CD4-positive, alpha-beta T cell treated with Interleukin-21 for 1 hour (primary cell): ENCODE data around the gene AK8.

Experiments used
- DNase-seq: peaks from one replicate; pipeline ENCODE4 v3.0.0-alpha.2; 2020

AK8 gene

DNA sequence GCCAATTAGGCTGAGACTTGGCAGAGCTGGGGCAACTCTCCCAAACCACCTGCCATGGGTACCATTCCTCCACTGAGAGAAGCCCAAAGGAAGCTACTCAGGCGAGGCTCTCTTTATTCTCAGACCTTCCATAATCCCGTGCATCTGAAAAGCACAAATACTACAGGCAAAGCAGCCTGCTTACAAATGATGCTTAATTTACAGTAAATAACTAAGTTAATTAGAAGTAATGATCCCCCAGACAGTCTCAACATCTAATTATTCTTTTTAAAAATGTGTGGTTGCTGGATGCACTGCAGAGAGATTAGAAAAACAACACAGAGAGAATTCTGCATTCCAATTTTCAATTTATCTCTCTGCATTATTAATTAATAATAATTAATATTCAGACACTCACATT is 53.1 kb downstream of the AK8 start:
- no peak for DNase-seq

DNA sequence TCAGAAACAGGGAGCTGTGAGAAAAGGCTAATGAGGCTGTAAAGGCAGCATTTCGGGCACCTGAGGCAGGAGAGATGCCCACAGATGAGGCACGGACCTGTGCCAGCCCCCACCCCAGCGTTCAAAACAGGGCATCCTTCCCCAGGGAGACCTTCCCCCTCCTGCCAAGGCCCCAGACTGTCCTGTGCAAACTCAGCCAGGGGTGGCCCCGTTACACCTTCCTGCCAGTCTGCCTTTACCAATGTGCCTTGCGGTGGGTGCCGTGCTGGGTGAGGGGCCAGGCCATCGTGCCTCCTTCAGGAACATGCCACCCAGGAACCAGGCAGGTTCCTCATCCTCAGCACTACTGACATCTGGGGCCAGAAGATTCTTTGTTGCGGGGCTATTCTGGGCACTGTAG is 53.9 kb downstream of the AK8 start:
- no peak for DNase-seq

DNA sequence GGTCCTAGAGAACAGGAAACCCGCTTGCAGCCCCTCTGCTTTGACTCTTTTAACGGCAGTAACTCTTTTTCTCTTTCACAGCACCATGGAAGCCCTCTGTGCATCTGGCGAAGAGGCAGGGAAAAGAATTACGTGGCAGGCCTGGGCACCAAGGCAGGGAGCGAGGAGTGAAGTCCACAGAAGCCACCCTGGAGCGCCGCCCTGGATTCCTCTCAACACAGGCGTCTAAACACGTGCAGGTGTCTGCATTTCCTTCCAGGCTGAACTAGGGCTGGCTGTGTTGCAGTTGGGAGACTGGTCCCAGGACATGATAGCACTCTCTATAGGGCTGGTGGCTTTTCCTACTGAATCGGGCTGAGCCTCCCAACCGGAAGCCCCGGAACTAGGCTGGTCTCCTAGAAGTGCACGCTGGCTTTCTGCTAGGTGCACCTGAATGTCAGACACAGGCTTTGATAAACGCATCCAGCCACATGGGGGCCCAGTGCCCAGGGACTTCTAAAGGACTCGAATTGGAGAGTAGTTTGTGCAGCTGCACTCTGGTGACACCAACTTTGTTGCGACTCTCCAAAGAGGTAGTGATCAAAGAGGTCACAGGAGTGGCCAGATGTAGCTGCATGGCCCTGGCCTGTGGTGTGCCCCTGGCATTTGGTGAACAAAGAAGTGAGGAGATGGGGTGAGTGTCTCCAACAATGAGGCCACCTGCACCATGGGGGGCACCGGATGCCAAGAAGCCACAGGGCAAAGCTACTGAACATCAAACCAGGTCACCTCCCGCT is 54.5 kb downstream of the AK8 start:
- DNase-seq: no peak

DNA sequence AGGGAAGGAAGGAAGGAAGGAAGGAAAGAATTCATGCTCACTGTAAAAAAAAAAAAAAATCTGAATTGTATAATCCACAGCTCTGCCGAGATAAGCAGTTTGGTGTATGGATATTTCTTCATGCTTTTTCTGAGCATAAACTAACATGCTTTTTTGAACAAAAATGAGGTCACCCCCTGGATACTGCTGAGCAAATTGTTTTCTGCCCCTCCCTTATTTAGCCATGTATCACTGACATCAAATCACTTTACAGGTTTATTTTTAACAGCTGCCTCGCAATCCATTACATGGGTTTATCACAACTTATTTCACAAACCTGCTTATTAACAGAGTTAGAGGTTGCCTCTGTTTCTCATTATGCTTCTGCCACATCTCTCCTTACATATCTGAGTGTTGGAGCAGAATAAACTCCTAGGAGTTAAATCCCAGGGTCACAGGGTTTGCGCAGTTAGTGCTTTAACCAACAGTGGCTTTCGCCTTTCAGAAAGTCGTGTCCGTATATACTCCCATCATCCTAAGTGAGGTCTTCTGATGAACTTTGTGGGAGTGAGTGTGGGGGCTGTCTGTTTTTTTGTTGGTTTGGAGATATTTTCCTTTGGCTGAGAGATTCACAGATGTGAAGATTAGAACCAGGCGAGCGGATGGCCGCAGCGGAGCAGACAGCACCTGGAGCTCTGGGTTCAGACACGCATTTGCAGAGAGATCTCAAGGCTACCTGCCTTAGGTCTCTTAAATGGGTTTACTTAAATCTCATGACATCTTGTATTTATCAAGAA is 57.7 kb downstream of the AK8 start:
- DNase-seq: no peak

DNA sequence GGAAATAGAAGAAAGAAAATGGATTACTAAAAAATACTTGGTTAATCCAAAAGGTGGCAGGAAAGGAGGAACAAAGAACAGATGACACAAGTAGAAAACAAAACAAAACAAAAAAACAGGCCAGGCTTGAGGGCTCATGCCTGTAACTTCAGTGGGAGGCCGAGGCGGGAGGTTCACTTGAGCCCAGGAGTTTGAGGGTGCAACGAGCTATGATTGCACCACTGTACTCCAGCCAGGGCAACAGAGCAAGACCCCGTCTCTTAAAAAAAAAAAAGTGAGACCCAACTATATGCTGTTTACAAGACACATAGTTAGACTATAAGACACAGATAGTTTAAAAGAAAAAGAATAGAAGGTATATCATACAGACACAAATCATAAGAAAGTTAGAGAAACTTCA is 59.5 kb downstream of the AK8 start:
- DNase-seq: no peak

DNA sequence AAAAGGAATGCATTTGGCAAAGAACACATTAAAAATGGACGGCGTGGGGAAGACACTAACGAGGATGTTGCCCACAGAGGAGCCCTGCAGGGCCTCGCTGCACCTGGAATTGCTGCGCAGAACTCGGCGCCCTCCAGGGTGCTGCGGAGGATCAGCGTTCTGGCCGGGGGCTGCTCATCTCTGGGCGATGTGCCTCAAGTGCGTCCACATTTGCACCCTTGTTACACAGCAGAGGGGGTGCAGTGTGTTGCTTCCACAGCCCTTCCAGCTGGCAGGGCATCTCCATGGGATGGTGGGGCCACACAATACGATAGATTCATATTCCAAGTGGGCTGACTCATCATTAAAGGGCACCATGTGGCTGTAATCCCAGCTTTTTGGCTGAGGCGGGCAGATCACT is 63.1 kb downstream of the AK8 start:
- DNase-seq: no peak

DNA sequence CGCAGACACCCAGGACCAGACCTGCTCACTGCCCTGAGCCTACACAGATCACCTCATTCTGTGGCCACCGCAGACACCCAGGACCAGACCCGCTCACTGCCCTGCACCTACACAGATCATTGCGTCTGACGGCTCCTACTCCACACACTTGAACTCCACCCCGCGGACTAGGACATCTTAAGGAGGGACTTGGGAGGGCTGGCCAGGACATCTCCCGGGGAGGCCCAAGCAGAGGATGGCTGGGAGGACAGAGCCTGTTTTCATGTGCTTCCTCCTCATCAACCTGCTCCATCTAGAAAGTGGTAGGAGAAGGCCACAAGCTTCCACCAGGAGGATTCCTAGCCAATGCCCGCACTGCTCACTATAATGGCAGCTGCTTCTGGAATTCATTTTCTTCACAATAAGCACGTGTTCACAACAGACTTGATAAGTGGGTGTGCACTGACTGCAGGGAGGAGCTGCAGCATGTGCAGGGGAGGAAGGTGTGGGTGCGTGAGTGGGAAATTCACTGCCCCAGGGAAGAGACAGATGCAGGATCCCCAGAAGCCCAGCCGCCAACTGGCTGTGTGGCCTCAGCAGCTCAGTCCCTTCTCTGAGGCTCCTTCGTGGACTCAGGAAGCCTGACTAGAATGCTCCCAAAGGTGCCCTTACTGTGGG is 64.8 kb downstream of the AK8 start:
- DNase-seq: no peak

DNA sequence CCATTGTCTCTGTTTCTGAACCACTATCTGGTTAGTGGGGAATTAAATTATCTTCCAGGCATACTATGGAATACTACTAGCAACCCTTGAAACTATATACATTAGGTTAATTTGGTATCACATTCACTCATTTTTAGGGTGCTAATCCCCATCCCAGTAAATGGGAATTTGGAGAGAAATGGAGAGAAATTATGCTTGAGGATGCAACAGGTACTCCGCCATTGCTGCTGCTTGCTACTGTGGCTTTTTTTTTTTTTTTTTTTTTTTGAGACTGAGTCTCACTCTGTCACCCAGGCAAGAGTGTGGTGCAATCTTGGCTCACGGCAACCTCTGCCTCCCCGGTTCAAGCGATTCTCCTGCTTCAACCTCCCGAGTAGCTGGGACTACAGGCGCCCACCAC is 66.1 kb downstream of the AK8 start:
- no peak for DNase-seq

DNA sequence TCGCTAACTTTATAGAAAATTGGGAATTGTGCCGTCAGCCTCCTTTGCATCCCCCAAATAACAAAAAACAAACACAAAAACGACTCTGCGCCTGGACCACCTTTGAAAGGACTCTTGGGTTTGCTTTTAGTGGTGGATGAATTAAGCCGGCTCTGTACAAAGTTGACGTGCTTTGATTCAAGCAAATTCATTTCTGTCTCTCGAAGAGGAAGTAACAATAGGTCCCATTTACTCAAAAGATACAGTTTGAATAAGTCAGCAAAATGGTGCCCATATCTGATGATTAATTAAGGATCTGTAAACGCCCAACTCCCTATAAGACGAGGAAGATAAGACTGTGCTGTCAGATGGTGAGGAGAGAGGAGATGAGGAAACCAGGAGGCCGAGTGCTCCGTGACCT is 67.8 kb downstream of the AK8 start:
- no peak for DNase-seq

DNA sequence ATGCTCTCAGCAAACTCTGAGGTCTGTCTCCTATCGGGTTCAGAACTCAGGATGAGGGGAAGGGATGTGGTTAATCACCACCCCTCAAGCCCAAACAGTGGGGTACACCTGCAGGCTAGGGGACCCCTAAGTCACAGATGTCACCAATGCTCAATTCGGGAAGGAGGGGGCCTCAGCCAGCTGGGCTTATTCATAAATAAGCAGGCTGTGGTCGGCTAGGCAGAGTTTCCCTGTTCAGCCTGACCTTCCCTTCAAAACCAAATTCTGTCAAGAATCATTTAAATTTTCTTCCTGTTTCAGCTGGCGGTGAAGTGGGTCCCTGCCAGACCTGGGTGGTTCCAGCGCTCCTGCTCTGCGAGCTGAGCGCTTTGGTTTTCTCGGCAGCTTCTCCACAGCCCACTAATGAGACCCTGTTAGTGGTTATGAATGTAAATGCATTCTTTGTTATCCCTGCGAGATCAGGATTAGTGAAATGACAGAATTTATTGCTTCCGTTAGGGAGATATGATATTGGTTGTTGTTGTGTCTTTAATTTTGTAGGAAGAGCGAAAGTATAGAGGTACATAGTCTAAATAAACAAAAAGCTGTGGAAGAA is 68.3 kb downstream of the AK8 start:
- DNase-seq: no peak

DNA sequence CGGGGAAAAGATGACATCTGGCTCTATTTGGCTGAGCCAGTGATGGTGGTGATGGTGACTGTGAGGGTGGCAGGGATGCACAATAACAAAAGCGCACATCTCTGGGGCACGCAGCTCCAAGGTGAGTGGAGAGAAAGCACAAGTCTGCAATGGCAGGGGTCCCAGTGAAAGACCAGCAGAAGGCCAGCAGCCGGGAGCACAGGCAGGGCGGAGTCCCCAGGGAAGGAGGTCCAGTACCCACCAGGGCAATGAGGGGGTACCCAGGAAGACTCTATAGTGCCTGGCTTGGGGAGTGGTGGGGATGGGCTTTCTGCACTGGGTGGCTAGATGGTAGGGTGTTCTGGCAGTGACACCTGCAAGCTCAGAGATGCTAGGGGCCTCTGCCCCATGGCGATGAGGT is 69.4 kb downstream of the AK8 start:
- no peak for DNase-seq

DNA sequence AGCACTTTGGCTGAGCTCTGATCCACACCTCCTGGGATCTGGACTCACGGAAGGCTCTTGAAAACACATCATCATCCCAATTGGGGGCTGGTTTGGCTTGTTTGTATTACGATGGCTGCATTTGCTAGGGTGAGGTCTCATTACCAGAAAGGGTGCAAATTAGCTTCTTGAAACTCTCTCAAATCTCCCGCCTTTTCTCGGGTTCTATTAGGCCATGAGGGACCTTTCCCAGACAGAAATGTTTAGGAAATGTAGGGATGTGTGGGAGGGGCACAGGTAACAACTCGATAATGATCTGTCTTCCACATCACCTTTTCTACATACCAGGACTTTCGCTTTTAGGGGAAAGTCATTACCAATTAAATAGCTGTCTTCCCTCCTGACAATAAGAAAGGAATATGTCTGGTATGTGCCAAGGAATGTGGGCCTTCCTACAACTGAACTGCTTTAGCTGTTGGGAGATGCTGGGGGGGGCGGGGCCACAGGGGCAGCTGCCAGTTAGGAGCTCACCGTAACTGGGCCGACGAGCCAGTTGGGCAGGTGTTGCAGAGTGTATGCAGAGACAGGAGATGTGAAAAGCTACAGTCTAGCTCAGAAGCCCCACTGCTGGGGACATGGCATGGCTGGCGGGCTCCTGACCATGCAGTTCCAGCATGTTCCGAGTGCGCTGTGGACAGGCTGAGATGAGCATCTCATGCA is 71.2 kb downstream of the AK8 start:
- DNase-seq: no peak

DNA sequence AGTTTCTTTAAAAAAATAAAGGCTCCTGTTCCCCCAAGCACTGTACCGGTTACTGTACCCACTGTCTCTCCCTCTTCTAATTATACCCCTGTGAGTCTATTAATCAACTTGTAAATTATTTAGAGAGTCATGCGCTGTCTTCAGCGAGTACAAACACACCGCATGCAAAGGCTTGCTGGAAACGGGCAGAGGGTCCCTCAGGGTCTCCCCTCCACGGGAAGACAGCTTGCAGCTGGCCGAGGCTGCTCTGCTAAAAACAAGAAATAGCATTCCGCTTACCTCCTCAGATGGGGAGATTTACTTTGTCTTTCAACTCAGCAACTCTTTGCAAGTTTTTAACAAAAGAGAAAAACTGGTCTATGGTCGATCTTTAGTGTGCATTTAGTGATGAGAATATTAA is 71.8 kb downstream of the AK8 start:
- no peak for DNase-seq

DNA sequence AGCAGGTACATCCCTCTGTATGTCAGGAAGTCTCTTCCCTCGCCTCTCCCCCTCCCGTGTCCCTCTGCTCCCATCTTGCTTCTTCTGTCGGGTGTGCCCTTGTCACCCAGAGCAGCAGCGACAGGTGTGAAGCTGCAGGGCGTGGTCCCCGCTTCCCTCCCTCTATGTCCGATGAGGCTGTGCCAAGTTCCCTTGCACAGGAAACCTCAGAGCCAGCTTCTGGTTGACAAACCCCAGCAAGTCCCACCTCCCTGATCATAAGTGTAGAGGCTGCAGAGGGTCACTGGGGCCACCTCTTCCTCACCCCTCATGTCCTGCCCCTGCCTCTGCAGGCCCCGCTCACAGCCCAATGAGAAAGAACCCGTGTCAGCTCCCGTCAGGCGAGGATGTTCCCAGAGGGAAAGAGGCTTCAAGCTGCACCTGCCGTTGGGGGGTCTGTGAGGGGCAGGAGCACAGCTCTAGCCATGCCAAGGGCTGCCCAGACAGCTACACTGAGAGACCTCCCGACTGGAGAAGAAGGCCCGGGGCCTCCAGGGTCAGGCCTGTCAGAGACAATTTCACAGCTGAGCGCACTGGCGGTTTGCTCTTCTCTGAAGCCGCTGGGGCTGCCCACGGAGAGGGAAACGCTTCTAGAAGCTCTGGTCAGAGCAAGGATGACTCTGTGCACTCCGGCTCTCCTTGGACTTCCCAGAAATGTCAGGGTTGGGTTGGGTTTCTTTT is 73.3 kb downstream of the AK8 start:
- DNase-seq: peak; percentile 22

DNA sequence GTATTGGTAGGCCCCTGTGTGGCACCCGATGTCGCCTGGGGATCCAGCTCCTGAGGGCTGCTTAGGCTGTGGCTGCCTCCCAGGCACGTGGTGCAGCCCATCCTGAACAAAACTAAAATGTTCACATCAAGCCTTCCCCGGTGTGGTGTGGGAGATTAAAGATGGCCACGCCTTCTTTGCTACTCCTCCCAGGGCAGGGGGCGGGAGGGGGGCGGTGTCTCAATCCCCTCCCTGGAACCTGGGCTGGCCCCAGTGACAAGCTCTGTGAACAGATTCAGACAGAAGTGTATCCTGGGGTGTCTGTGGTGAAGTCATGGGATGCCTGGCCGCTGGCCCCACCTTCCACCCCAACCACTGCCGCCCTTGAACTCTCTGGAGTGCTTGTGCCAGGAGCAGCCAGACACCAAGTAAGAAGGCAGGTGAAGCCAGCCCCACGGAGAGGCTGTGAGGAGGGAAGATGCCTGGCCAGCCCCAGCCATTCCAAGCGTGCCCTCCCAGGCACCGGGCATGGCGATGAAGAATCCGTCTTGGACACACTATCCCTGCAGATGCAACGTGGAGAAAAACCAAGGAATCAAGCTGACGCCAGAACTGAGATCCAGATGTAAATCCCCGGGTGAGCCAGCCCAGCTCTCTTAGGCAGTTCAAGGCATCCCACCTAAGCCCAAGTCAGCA is 75.8 kb downstream of the AK8 start:
- DNase-seq: no peak

DNA sequence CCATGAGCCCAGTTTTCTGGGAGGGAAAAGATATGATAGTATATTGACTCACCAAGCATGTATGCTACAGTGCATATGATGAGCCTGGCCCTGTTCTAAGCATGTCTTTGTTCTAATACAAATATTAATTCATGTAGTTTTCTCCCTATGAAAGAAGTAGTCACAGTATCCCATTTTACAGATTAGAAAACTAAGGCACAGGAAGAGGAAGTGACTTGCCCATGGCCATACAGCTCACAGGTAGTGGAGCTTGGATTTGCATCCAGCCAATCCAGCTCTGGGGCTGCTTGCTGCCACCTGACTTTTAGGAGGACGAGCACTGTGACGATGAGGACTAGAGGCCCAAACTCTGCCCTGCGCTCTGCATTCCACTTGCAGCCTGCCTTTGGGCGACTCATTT is 76.4 kb downstream of the AK8 start:
- no peak for DNase-seq

DNA sequence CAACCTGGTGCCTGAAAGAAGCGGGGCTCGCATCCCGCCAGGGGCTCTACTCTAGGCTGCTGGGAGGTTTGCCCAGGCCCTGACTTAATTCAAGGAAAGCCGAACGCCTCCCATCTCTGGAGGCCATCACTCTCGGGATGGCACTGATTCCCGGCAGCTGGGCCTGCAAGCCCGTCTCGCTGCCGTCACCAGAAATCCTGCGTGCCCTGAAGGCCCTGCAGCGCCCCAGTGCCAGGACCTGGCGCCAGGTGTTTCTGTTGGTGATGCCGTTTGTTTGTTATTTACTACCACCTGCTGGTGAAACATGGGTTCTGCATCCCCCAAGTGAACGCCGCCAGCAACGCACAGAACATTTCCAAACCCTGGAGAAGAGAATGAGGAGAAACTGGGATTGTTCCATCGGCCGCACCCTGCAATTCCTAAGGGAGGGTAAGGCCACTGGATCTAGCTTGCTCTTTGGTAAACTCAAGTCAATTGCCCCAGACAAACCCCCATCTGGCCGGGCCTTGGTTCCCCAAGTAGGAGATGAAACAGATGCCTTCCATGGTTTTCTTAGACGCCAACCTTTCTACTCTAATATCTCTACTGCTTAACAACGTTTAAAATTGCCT is 77.9 kb downstream of the AK8 start:
- DNase-seq: peak; percentile 76

DNA sequence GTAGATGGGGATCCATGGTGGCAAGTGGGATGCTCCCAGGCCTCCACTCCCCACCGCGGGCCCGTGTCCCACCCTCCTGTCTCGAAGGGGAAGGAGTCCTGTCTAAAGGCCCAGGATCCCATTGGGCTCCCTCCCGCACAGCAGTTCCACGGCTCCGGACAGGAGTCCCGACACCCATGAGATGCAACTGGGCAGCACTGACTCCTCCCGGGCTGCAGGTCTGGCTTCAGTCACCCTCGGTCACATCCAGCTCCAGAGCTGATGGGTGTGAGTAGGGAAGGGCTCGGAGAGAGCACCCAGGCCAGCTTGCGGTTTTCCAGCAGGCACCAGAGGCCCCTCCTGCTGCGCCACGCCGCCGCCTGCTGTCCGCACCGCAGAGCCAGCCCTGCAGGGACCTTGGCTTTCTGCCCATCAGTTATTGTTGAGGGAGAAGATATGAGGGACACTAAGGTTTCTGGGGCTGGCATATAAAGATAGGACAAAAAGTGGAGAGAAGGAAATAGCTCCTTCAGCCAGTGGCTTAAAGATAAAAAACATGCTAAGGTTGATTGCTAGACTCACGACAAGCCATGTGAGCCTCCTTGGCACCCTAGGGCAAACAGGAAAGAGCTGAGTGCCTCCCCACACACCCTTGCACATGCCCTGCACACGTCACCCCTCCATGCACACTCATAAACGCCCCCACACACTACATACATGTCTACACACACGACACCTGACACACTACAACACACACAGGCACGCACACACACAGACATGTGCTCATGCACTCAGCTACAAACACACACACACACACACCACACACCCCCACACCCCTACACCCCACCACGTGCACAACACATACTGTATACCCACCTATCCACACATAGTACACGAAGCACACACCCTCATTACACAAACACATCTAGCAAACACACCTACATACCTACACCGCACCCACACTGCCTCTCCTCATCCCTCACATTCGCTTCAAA is 79.0 kb downstream of the AK8 start:
- no peak for DNase-seq

DNA sequence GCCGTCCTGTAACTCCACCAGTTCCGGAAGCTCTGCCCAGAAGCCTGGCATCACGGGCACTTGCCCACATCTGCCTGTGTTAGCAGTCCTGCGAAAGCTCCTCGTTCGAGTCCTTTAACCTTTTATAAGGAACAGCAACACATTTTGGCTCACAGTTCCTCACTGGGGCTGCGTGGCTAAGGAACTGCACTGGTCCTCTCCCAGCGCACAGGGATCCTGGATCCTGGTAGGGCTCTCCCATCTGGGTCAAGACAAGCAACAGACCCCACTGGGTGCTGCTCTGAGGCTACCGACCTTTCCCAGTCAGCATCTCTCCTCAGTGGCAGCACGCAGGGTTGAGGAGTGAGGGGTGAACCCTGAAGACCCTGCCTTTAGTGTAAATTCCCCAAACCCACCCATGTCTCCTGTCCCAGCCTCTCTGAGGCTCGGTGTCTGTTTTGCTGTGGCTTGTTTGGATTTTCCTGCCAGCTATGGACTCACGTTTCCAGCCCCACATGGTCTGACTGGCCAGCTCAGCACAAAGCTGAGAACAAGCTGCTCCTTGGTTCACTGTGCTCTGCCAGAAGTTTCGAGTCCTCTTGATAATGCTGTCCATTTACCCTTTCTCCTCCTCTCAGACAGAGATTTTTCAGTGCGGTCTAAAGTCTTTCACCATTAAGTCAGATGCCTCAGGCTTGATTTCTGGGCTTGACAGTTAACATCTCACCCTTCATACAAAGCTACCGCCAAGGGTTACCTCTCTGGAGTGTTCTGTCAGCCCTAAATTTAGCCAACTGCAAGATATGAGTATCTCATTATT is 80.0 kb downstream of the AK8 start:
- no peak for DNase-seq
